Measurements from ENCODE around the gene TANGO6.
A peak's percentile ranks its signal among the peaks of the same experiment; 100 is the strongest.
"Not testable (repeated sequence)": the region's sequence is repeated elsewhere in the genome, so short reads cannot be mapped to it uniquely, and the experiment has no call there.

Gene TANGO6

DNA sequence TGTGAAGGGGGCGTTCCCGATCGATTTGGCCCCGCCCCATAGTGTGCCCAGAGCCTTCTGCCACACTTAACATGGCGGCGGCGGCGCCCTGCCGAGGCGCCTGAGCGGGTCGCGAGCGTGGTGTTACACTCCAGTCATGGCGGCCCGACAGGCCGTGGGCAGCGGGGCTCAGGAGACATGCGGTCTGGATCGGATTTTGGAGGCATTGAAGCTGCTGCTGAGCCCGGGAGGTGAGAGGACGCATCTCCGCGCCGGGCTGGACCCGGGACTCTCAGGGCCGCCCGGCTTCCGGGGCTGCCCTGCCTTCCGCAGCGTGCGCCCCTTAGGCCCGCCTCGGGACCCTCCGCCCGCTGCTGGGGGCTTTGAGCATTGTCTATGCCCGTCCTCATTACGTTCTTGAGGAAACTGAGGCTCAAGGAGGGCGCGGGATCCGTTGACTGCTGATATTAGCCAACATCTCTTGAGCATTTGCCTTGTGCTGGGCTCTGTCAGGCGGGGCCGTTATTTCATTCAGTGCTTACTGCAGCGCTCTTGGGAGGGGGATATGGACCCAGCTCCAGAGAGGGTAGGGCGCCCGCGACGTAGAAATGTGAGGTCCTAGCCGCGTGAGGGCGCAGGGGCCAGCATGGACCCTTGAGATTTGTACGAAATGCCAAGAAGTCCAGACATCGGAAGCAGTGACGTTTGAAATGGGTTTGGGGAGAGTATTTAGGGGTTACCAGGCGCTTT lies at the start of gene TANGO6:
Gene TANGO6, plus strand, starts transcription at position 50 of the 729 bp plus-strand sequence. Its CDS starts 87 bp downstream, at position 137.
- DNase-seq (ENCODE audit: low read depth) = peak; percentile 88

- no peak for DNase-seq (ENCODE audit: low read depth)
Observed at GRCh38 chr16:68798398-68798797, 44.9 kb upstream of the TANGO6 start.

DNA sequence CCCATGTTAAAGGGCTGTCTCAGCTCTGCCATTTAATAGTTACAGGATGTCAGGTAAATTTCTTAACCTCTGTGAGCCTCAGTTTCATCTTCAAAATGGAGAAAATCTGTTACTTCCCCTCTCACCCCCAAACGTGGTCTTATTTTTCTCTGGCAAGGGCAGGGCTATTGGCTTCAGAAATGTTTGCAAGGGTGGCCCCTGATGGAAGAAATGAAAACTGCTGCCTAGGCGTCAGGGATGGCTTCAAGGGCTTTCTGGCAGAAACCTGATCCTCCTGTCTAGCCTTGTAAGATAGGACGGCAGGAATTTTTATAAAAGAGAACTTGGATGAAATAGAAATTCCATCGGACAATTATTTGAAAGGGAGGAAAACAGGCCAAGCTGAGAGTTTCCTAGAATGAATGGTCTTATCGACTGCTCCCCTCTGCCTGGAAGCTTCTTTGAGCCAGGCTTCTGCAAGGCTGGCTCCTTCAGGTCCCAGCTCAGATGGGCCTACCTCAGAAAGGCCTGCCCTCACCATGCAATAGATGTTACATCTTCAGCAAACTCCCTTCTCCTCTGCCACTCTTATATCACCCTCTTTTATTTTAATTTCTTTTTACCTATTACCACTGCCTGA lies 43.0 kb upstream of the TANGO6 start:
- peak; percentile 28 for DNase-seq (ENCODE audit: low read depth)

DNA sequence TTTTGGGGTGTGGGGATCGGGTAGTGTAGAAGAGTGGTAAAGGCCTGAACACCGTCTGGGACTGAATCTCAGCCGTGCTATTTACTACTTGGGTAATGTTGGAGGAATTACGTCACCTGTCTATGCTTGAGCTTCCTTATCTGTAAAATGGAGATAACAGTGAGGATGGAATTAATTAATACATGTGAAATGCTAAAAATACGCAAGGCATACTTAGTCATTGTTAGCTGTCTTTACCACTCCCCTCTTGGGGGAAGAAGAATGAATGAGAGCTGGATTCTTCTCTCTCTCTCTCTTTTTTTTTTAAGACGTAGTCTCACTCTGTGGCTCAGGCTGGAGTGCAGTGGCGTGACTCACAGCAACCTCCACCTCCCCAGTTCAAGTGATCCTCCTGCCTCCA lies 41.1 kb upstream of the TANGO6 start:
- DNase-seq (ENCODE audit: low read depth) = no peak

DNA sequence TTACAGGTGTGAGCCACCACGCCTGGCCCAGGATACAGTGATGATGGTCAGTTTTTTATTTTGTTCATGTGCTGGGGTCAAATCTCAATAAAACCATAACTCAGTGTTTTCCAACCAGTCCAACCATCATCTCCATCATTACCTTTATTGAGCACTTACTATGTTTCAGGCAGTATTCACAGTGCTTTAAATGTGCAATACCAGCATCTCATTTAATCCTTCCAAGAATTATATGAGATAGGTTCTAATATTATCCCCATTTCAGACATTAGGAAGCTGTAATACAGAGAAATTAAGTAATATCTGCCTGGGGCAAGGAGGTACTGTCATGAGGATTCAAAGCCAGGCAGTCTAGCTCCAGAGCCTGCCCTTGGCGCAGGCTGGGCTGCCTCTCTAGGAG lies 36.9 kb upstream of the TANGO6 start:
- DNase-seq (ENCODE audit: low read depth) = no peak

DNA sequence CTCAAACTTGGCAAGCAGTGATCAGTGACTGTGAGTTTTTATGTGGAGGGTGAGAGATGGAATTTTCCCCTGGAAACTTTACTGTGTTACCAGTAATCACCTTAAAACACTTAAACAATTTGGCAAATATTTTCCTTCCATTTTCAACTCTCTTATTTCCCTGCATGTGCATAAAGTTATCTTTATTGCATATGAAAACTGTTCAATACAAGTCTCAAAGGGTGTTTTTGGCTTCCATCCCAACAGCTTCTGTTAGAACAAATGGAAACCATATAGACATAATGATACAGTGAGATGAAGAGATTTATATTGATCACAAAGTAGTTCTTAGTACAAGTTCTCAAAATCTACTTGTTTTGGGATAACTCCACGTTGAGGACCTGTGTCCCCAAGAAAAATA lies 36.4 kb upstream of the TANGO6 start:
- DNase-seq (ENCODE audit: low read depth) = no peak

- DNase-seq (ENCODE audit: low read depth) = no peak
Observed at GRCh38 chr16:68814516-68814915, 28.8 kb upstream of the TANGO6 start.

DNA sequence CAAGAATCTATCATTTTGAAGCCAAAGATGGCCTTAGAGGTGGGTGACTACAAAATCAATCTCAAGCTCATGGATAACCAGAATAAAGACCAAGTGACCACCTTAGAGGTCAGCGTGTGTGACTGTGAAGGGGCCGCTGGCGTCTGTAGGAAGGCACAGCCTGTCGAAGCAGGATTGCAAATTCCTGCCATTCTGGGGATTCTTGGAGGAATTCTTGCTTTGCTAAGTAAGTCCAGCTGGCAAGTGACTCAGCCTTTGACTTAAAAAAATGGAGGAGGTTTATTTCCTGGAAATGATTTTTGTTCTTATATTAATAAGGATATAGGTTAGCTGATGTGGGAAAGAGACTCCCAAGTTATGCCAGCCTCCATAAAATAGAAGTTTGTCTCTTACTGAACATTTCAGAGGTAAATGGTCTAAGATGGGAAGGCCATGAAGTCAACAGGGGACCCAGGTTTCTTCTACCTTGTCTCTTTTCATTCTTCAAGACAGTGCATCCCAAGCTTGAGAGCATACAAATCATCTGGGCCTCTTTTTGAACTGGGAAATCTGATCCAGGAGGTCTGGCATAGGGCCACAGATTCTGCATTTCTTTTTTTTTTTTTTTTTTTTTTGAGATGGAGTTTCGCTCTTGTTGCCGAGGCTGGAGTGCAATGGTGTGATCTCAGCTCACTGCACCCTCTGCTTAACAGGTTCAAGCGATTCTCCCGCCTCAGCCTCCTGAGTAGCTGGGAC lies 19.8 kb upstream of the TANGO6 start:
- DNase-seq (ENCODE audit: low read depth) = no peak

- no peak for DNase-seq (ENCODE audit: low read depth)
Observed at GRCh38 chr16:68825427-68825826, 17.9 kb upstream of the TANGO6 start.

GRCh38 chr16:68826652-68827051 lies 16.7 kb upstream of the TANGO6 start:
- no peak for DNase-seq (ENCODE audit: low read depth)

DNA sequence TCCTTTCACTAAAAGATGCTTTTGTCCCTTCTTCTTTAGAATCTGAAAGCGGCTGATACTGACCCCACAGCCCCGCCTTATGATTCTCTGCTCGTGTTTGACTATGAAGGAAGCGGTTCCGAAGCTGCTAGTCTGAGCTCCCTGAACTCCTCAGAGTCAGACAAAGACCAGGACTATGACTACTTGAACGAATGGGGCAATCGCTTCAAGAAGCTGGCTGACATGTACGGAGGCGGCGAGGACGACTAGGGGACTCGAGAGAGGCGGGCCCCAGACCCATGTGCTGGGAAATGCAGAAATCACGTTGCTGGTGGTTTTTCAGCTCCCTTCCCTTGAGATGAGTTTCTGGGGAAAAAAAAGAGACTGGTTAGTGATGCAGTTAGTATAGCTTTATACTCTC lies 10.1 kb upstream of the TANGO6 start:
- DNase-seq (ENCODE audit: low read depth) = no peak

DNA sequence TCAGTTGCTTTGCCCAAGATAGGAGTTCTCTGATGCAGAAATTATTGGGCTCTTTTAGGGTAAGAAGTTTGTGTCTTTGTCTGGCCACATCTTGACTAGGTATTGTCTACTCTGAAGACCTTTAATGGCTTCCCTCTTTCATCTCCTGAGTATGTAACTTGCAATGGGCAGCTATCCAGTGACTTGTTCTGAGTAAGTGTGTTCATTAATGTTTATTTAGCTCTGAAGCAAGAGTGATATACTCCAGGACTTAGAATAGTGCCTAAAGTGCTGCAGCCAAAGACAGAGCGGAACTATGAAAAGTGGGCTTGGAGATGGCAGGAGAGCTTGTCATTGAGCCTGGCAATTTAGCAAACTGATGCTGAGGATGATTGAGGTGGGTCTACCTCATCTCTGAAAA lies 8.8 kb upstream of the TANGO6 start:
- DNase-seq (ENCODE audit: low read depth) = no peak

- no peak for DNase-seq (ENCODE audit: low read depth)
Observed at GRCh38 chr16:68835970-68836369, 7.4 kb upstream of the TANGO6 start.

- no peak for DNase-seq (ENCODE audit: low read depth)
Observed at GRCh38 chr16:68839831-68840230, 3.5 kb upstream of the TANGO6 start.

DNA sequence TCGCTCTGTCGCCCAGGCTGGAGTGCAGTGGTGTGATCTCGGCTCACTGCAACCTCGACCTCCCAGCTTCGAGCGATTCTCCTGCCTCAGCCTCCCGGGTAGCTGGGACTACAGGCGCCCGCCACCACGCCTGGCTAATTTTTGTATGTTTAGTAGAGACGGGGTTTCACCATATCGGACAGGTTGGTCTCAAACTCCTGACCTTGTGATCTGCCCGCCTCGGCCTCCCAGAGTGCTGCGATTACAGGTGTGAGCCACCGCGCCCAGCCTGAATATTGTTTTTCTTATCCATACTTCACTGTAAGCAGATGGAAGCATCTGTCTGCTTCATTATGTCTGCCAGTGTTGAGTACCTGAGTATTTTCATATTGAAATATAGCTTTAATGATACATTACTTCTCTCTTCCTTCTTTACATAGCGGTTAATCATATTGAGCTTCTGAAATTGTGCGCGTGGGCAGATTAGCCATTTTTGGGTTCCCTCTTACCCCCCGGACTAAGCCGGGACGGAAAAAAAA lies 308 bp upstream of the TANGO6 start:
- not testable (repeated sequence) for DNase-seq (ENCODE audit: low read depth)

GRCh38 chr16:68844211-68844564 lies 857 bp downstream of the TANGO6 start:
- DNase-seq (ENCODE audit: low read depth) = no peak

- no peak for DNase-seq (ENCODE audit: low read depth)
Observed at GRCh38 chr16:68848786-68849185, 5.5 kb downstream of the TANGO6 start.

- DNase-seq (ENCODE audit: low read depth) = no peak
Observed at GRCh38 chr16:68850481-68850880, 7.2 kb downstream of the TANGO6 start.

DNA sequence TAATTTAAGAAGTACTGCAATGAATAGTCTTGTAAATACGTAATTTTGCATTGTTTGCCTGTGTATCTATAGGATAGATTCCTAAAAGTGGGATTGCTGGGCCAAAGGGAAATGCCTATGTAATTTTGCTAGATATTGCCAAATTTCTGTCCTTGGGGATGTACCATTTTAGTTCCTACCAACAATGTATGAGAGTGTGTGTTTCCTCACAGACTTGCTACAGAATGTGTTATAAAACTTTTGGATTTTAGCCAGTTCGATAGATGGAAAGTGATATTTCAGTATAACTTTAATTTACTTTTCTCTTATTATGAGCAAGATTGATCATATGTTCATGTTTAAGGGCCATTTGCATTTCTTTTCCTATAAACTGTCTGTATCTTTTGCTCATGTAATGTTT lies 8.3 kb downstream of the TANGO6 start:
- DNase-seq (ENCODE audit: low read depth) = no peak

DNA sequence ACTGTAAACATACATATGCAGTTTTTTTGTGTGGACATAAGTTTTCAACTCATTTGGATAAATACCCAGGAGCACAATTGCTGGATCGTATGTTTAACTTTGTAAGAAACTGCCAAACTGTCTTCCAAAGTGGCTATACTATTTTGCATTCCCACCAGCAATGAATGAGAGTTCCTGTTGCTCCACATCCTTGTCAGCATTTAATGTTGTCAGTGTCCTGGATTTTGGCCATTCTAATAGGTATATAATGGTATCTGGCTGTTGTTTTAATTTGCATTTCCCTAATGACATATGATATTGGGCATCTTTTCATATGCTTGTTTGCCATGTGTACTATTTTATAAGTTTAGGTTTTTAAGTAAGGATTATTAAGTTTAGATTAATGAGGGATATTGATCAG lies 14.1 kb downstream of the TANGO6 start:
- DNase-seq (ENCODE audit: low read depth) = no peak

- no peak for DNase-seq (ENCODE audit: low read depth)
Observed at GRCh38 chr16:68859828-68860227, 16.5 kb downstream of the TANGO6 start.

DNA sequence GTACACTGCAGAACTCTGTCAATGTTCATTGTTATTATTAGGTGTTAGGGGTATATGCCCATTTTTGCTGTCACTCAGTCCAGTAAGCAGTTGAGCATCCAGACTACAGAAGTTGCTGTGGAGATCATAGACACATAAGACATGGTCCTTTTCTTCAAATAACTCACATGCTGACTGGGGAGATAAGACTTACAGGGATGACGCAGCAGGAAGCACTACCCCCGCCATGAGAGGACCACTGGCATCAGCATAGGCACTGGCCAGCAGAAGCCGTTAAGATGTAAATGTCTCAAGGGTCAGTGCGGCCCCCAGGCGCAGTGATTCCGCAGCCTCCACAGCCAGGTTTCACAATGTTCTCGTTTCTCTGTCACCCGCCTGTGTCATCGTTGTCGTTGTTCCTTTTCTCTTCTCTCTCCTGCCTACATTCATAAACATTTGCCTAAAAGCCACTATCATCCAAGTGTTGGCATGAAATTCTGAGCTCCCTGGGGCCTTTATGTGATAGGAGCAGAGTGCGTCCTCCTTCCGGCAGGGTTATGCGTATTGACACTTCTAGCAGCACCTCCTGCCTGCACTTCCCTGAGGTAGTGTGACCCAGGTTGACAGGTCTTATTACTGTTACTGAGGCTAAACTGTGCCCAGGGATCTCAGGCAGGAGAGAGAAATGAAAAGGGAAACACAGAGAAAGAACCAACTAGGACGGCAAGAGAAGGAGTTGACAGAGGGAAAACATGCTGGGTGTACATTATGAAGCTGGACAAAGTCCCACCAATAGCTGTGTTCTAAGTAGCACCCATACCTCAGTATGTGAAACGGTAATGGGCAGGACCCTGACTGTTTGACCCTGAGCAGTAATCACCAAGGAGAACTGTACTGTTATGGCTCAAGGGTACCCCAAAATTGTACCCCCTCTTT lies 17.9 kb downstream of the TANGO6 start:
- no peak for DNase-seq (ENCODE audit: low read depth)
